Neural crest cell (in vitro differentiated cells): ENCODE results near the gene UNK. TPM values are rescaled to one million over a fixed set of nuclear protein-coding genes. Genes with fewer than 3 reads are reported as not detected.

ENCODE experiments used
- DNase-seq: peaks from one replicate; pipeline ENCODE4 v3.0.0; 2021; ENCODE audit warnings: low read depth, mixed read lengths, low spot score
- H3K27ac Mint-ChIP-seq: one replicate; pipeline ENCODE4 v1.8.0; 2021; ENCODE audit warnings: mild to moderate bottlenecking, mixed read lengths; ENCODE audit not compliant: unreplicated experiment
- H3K27me3 Mint-ChIP-seq: 2 replicates; pipeline ENCODE4 v1.8.0; 2021; ENCODE audit warnings: low read depth, mild to moderate bottlenecking, mixed read lengths
- H3K36me3 Mint-ChIP-seq: 2 replicates; pipeline ENCODE4 v1.8.0; 2021; ENCODE audit warnings: low read depth, mild to moderate bottlenecking, mixed read lengths
- H3K4me1 Mint-ChIP-seq: 2 replicates; pipeline ENCODE4 v1.8.0; 2021; ENCODE audit warnings: mixed read lengths
- H3K4me3 Mint-ChIP-seq: one replicate; pipeline ENCODE4 v1.8.0; 2021; ENCODE audit warnings: mild to moderate bottlenecking, mixed read lengths
- H3K9me3 Mint-ChIP-seq: 2 replicates; pipeline ENCODE4 v1.8.0; 2021; ENCODE audit warnings: mixed read lengths
- total RNA-seq: library from RNA; stranded (reverse); gene quantifications from 2 replicates; pipeline ENCODE4 v1.2.1, GENCODE V29; 2021
- TF ChIP-seq, protein P1 (sequence below): fragments of 200-600 bp; sonication (generic); conservative IDR thresholded peaks from 2 replicates; pipeline ENCODE4 v1.5.0; 2021; ENCODE audit warnings: antibody characterized with exemption, mild to moderate bottlenecking

The UNK gene
- total RNA-seq, 1 donor from 2014 or later = 49.3 TPM

DNA sequence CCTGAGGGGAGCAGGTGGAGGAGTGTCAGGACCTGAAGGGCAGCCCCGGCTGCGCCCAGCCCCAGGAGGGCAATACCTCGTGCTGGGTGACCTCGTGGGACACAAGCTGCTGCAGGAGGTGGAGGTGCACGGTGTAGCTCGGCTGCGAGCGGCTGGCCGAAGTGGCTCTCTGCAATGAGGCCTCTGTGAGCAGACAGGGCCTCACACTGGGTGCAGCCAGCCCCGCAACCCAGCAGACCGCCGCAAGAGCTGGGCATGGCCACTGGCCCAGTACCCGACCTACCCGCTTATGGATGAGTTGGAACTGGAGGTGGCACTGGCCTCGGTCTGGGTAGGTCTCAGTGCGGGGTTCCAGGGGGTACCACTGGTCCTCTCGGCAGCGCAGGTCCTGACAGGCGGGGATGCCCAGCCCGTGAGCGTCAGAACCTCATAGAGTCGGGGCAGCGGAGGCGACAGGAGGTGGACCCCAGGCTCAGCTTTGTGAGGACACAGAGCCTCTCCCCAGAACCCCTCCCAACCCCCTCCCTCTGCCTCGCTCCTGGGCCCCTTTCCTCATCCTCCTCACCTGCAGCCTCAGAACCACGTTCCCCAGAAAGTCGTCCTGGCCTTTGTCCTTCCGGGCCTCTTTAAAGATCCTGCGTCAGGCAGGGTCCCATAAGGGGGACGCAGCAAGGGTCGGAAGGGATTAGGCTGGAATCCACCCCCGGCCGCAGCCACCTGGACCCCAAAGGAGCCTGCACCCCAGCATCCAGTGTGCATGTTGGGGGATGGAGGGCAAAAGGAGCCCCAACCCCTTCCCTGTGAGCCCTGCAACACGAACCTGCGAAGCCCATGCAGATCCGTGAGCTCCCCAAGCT is 55.6 kb downstream of the UNK start:
- no peaks in the 10 kb centered on the region for H3K9me3 Mint-ChIP-seq
- no peaks in the 10 kb centered on the region for H3K4me1 Mint-ChIP-seq
- H3K27ac Mint-ChIP-seq = no peak overlapping the region
- no peaks in the 10 kb centered on the region for H3K36me3 Mint-ChIP-seq
- no peaks in the 10 kb centered on the region for H3K27me3 Mint-ChIP-seq
- no peak for DNase-seq
- H3K4me3 Mint-ChIP-seq = no peak overlapping the region
- TF ChIP-seq, protein P1, sequence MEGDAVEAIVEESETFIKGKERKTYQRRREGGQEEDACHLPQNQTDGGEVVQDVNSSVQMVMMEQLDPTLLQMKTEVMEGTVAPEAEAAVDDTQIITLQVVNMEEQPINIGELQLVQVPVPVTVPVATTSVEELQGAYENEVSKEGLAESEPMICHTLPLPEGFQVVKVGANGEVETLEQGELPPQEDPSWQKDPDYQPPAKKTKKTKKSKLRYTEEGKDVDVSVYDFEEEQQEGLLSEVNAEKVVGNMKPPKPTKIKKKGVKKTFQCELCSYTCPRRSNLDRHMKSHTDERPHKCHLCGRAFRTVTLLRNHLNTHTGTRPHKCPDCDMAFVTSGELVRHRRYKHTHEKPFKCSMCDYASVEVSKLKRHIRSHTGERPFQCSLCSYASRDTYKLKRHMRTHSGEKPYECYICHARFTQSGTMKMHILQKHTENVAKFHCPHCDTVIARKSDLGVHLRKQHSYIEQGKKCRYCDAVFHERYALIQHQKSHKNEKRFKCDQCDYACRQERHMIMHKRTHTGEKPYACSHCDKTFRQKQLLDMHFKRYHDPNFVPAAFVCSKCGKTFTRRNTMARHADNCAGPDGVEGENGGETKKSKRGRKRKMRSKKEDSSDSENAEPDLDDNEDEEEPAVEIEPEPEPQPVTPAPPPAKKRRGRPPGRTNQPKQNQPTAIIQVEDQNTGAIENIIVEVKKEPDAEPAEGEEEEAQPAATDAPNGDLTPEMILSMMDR = no peak

DNA sequence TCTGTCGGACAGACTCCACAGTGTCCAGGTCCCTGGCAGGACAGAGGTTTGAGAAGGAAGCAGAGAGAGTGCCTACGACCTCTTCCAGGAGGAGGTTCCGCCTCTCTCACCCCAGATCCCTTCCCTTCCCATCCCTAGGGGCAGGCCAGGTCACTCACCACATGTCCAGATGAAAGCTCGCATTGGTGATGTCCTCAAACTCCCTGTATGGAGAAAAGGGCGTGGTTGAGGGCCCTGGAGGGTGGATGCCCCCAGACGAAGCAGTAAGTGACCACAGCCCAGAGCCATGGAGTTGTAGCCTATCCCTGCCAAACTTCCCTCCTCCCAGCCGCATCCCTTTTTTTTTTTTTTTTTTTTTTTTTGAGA is 56.2 kb downstream of the UNK start:
- Mint-ChIP-seq H3K27me3 (no peaks in the 10 kb centered on the region), H3K4me3 (no peak overlapping the region), H3K9me3 (no peaks in the 10 kb centered on the region), H3K36me3 (no peaks in the 10 kb centered on the region), H3K4me1 (peaks cover 6% of the 10 kb centered on the region), H3K27ac (no peak overlapping the region)
- no peak for DNase-seq
- TF ChIP-seq, protein P1 = no peak

DNA sequence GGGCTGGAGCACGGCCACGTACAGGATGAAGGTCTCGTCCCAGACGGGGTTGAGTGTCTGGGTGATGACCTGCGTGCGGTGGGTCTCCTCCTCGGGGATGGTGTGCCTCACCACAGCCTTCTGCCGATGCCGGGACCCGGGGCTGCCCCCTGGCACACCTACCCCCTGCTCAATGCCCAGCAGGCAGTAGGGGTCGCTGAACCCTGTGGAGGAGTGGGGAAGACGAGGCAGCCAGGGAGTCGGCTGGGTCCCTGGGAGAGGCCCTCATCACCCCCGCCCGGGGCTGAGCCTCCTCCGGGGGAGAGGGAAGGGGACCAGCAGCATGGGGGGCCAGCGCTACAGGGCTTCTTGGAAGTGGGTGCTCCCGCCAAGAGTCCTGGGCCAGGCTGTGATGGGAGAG is 57.8 kb downstream of the UNK start:
- H3K36me3 Mint-ChIP-seq = no peaks in the 10 kb centered on the region
- TF ChIP-seq, protein P1 = no peak
- no peak overlapping the region for H3K4me3 Mint-ChIP-seq
- no peak overlapping the region for H3K27ac Mint-ChIP-seq
- H3K4me1 Mint-ChIP-seq = peaks cover 9% of the 10 kb centered on the region
- H3K9me3 Mint-ChIP-seq = no peaks in the 10 kb centered on the region
- DNase-seq = no peak
- no peaks in the 10 kb centered on the region for H3K27me3 Mint-ChIP-seq

DNA sequence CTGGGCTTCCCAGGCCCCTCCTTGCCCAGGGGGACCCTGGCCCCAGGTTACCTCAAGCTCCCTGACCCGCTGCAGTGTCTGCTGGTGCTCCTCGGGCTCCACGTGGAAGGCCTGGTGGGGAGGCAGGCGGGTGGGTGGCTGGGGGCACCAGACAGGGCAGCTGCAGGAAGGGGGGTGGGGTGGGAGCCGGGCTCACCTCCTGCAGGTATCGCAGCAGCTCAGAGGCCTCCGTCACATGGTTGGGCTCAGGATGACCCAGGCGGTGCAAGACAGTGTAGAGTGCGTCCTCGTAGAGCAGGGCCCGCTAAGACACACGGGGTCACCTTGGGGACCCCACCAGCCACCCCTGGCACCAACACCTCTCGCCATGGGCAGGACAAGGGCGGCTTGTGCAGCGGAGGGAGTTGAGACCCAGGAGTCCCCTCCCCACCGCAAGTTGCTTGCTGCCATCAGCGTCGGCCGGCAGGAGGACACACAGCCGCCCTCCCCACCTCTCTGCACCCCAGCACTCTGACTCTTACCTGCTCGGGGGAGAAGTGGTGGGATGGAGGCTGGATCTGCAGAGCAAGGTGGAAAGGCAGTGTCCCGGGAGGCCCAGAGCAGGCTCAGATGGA is 58.5 kb downstream of the UNK start:
- TF ChIP-seq, protein P1 = no peak
- Mint-ChIP-seq H3K9me3 (no peaks in the 10 kb centered on the region), H3K4me3 (no peak overlapping the region), H3K27ac (no peak overlapping the region), H3K4me1 (peaks cover 9% of the 10 kb centered on the region), H3K36me3 (no peaks in the 10 kb centered on the region), H3K27me3 (no peaks in the 10 kb centered on the region)
- DNase-seq = no peak

DNA sequence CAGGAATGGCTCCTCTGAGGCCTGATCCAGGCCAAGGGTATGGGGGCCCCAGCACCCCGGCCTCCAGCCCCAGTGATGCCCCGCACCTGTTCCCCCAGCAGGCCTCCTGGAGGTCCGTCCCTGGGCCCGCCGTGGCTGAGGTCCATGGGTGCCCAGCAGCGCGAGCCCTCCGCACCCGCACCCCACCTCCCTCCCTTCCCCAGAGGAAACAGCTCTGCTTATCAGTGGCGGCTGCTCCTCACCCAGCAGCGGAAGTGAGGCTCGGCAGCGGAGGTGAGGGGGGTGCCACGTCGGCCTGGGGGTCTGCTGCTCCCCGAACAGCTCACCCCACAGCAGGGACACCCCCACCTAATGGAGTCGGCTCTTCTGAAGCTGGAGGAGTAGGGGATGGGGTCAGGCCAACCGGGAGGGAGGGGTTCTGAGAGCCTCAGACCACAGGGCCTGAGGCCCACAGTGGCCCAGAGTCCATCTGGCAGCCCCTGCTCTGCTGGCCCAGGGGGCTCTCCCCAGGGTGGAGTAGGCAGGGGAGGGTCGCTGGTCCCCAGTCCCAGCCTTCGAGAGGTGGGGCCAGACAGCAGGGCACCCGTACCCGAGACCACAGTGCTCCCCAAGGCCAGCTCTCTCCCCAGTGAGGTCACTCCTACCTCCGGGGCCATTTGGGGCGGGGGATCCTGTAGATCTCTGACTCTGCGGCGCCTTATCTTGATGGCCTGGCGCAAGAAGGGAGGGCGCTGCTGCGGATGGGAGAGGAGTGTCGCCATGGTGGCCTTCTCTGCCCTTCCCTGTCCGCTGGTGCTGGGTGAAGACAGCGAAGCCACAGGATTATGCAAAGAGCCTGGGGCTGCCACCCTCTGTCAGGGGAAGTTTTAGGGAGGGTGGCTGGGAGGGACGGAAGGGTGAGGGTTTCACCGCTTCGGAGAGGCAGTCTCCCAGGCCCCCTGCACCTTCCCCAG is 59.2 kb downstream of the UNK start, which contains the start of gene UNC13D:
UNC13D (minus strand) TSS at position 828 of the 953 bp plus-strand sequence; CDS start at position 761, 67 bp downstream.
- H3K4me1 Mint-ChIP-seq = peaks cover 9% of the 10 kb centered on the region
- TF ChIP-seq, protein P1 = no peak
- H3K27me3 Mint-ChIP-seq = no peaks in the 10 kb centered on the region
- no peak for DNase-seq
- no peaks in the 10 kb centered on the region for H3K9me3 Mint-ChIP-seq
- H3K36me3 Mint-ChIP-seq = peaks cover 3% of the 10 kb centered on the region
- H3K4me3 Mint-ChIP-seq = peak within 1 kb of the TSS; percentile 38
- no peak within 1 kb of the TSS for H3K27ac Mint-ChIP-seq
